Measurements from ENCODE around the gene CALHM3. TPM values are rescaled to one million over a fixed set of nuclear protein-coding genes. Genes with fewer than 3 reads are reported as not detected.

The CALHM3 gene
- total RNA-seq, 1 experiment from 2014 or later = 0.13 TPM

GRCh38 chr10:103501186-103501585 lies 22.1 kb upstream of the CALHM3 start:
- no peak overlapping the region for H3K27ac Mint-ChIP-seq
- no peak overlapping the region for H3K4me3 Mint-ChIP-seq

More at GRCh38 chr10:103501186-103501585, 22.1 kb upstream of the CALHM3 start:
- ChIA-PET POLR2A (interaction anchor here (0.5 kb wide), 1 partner anchor 58 kb away, joined by 3 read pairs; no protein-coding TSS in a partner anchor), CTCF (interaction anchor here (1.2 to 1.5 kb wide), 3 partner anchors 8 to 25 kb away, joined by 3 to 5 read pairs (median 4); no protein-coding TSS in a partner anchor)
- DNase-seq (ENCODE audit: low spot score) (no peak), ATAC-seq (no peak)
- no peaks in the 10 kb centered on the region for H3K36me3 Mint-ChIP-seq
- TF ChIP-seq ZSCAN18 (CRISPR knock-in tag; IDR thresholded peaks at IDR 0.05) = no peak
- no peak for TF ChIP-seq USF1 (CRISPR knock-in tag; IDR thresholded peaks at IDR 0.05)
- TF ChIP-seq FOXP1 (CRISPR knock-in tag; IDR thresholded peaks at IDR 0.05; ENCODE audit: borderline replicate concordance) = no peak
- TF ChIP-seq SP1 (CRISPR knock-in tag; conservative IDR thresholded peaks at IDR 0.05) = no peak
- no peak for TF ChIP-seq ZNF232 (CRISPR knock-in tag; IDR thresholded peaks at IDR 0.05)
- no peak for TF ChIP-seq ELF4 (CRISPR knock-in tag; IDR thresholded peaks at IDR 0.05; ENCODE audit: low read depth)
- TF ChIP-seq, protein P1, sequence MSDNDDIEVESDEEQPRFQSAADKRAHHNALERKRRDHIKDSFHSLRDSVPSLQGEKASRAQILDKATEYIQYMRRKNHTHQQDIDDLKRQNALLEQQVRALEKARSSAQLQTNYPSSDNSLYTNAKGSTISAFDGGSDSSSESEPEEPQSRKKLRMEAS (CRISPR knock-in tag; IDR thresholded peaks at IDR 0.05) = no peak
- no peak for TF ChIP-seq ETV6 (CRISPR knock-in tag; IDR thresholded peaks at IDR 0.05)
- no peak for TF ChIP-seq MYBL2 (CRISPR knock-in tag; IDR thresholded peaks at IDR 0.05)
- TF ChIP-seq ATF2 (CRISPR knock-in tag; IDR thresholded peaks at IDR 0.05; ENCODE audit: borderline replicate concordance, low read depth) = no peak
- TF ChIP-seq PRDM15 (CRISPR knock-in tag; IDR thresholded peaks at IDR 0.05) = no peak
- TF ChIP-seq, protein P2, sequence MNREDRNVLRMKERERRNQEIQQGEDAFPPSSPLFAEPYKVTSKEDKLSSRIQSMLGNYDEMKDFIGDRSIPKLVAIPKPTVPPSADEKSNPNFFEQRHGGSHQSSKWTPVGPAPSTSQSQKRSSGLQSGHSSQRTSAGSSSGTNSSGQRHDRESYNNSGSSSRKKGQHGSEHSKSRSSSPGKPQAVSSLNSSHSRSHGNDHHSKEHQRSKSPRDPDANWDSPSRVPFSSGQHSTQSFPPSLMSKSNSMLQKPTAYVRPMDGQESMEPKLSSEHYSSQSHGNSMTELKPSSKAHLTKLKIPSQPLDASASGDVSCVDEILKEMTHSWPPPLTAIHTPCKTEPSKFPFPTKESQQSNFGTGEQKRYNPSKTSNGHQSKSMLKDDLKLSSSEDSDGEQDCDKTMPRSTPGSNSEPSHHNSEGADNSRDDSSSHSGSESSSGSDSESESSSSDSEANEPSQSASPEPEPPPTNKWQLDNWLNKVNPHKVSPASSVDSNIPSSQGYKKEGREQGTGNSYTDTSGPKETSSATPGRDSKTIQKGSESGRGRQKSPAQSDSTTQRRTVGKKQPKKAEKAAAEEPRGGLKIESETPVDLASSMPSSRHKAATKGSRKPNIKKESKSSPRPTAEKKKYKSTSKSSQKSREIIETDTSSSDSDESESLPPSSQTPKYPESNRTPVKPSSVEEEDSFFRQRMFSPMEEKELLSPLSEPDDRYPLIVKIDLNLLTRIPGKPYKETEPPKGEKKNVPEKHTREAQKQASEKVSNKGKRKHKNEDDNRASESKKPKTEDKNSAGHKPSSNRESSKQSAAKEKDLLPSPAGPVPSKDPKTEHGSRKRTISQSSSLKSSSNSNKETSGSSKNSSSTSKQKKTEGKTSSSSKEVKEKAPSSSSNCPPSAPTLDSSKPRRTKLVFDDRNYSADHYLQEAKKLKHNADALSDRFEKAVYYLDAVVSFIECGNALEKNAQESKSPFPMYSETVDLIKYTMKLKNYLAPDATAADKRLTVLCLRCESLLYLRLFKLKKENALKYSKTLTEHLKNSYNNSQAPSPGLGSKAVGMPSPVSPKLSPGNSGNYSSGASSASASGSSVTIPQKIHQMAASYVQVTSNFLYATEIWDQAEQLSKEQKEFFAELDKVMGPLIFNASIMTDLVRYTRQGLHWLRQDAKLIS (CRISPR knock-in tag; IDR thresholded peaks at IDR 0.05; ENCODE audit: borderline replicate concordance) = no peak
- peaks cover 28% of the 10 kb centered on the region for H3K27me3 Mint-ChIP-seq (ENCODE audit: low read depth)
- 0 out of 2 replicates have a peak, but pooled peaks cover 4% of the 10 kb centered on the region for H3K4me1 Mint-ChIP-seq
- H3K9me3 Mint-ChIP-seq = no peaks in the 10 kb centered on the region

Data from WTC11 (cell line).